ENCODE data around the gene LGR5. TPM values are rescaled to one million over a fixed set of nuclear protein-coding genes. Genes with fewer than 3 reads are reported as not detected.

Gene LGR5
- total and polyA plus RNA-seq, 10 of the 15 experiments (the other 5 are each of a cell fraction or from before 2014, with no cell fraction given): 2.1 TPM; not detected in 9

DNA sequence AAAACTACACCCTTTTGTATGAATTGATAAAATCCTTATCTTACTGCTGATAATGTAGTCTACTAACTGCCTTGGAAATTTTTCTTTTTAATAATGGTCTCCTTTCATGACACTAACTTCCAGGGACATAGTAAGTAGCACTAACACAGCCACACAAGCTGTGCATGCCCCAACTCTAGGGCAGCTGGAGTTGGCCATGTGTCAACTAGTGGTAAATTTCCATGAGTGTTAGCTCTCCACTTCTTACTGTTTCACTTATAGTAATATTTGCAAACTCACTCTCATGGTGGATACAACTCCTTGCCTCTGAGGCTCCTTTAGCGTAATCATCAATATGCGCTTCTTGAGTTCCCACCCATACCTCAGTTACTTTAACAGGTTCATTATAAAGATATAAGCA is 38.0 kb downstream of the LGR5 start:
- ATAC-seq (no peak), FAIRE-seq (no peak), DNase-seq (ENCODE audit: low read depth, low spot score) (no peak)
- in situ Hi-C loops (cut with MboI): no loop called here
- ChIA-PET POLR2A (no interaction called here), CTCF (interaction anchor here (1.9 kb wide), 1 partner anchor 62 kb away, joined by 6 read pairs; no protein-coding TSS in a partner anchor), SMC1A (ENCODE audit: uncharacterized antibody, unreplicated experiment) (interaction anchor here (1.2 kb wide), 1 partner anchor 10 kb away, joined by 3 read pairs; no protein-coding TSS in a partner anchor), RAD21 (ENCODE audit: unreplicated experiment) (no interaction called here)
- H3K27me3 ChIP-seq (replicated peaks in 1 of 2; ENCODE audit: control insufficient read depth in 2 of 2, insufficient read depth in 2 of 2, low read length in 1 of 2): no peaks in the 10 kb centered on the region
- BruUV-seq (replicated peaks): no TSS peak
- WGBS (ENCODE audit: insufficient coverage, insufficient replicate concordance, low lambda C conversion rate, missing lambda C conversion rate): 71% methylated on average over 2 of the region's 2 CpGs
- no peak overlapping the region for H3K27ac ChIP-seq (ENCODE audit: control insufficient read depth, insufficient read depth)
- intact Hi-C loops (cut with micrococcal nuclease; ENCODE audit: unreplicated experiment): no loop called here
- no peaks in the 10 kb centered on the region for H3K36me3 ChIP-seq (ENCODE audit: control insufficient read depth in 2 of 2, insufficient read depth in 2 of 2, low read length in 1 of 2)
- no peak overlapping the region for H3K4me3 ChIP-seq
- no peaks in the 10 kb centered on the region for H3K9me3 ChIP-seq (replicated peaks; ENCODE audit: control insufficient read depth, insufficient read depth, low read length)
- no peak overlapping the region for H3K4me2 ChIP-seq (ENCODE audit: control insufficient read depth, insufficient read depth)
- no peak overlapping the region for H2AFZ ChIP-seq (ENCODE audit: control insufficient read depth, low read depth, low read length)
- no peak overlapping the region for H3K9ac ChIP-seq (ENCODE audit: control insufficient read depth, insufficient read depth, low read length)
- H4K20me1 ChIP-seq (ENCODE audit: control insufficient read depth, insufficient read depth): no peaks in the 10 kb centered on the region
- no peaks in the 10 kb centered on the region for H3K4me1 ChIP-seq (ENCODE audit: control insufficient read depth, insufficient read depth, low read length)
- TF ChIP-seq E2F8 (IDR thresholded peaks at IDR 0.05; ENCODE audit: low read depth, partially characterized antibody) (no peak), RELA (IDR thresholded peaks at IDR 0.05; ENCODE audit: borderline replicate concordance, partially characterized antibody) (no peak), SP1 (IDR thresholded peaks at IDR 0.05; ENCODE audit: low read depth, low read length) (no peak), NR2F1 (conservative IDR thresholded peaks at IDR 0.05) (no peak), ZZZ3 (IDR thresholded peaks at IDR 0.05; ENCODE audit: control insufficient read depth, insufficient read length, low read depth) (no peak), TARDBP (IDR thresholded peaks at IDR 0.05; ENCODE audit: borderline replicate concordance) (no peak), MEF2B (IDR thresholded peaks at IDR 0.05; ENCODE audit: partially characterized antibody, poor library complexity, severe bottlenecking) (no peak), NFYB (IDR thresholded peaks at IDR 0.05; ENCODE audit: insufficient read depth, low read depth, low read length) (no peak), SMC3 (IDR thresholded peaks at IDR 0.05; ENCODE audit: borderline replicate concordance, low read length) (no peak), NFIC (IDR thresholded peaks at IDR 0.05; ENCODE audit: low read depth, low read length) (no peak), POLR2AphosphoS5 (IDR thresholded peaks at IDR 0.05; ENCODE audit: low read length) (no peak), FOXK2 (IDR thresholded peaks at IDR 0.05) (no peak), SMAD1 (IDR thresholded peaks at IDR 0.05; ENCODE audit: low read depth, partially characterized antibody) (no peak), FOXM1 (IDR thresholded peaks at IDR 0.05; ENCODE audit: low read depth, low read length) (no peak)
- TF ChIP-seq, protein P1, sequence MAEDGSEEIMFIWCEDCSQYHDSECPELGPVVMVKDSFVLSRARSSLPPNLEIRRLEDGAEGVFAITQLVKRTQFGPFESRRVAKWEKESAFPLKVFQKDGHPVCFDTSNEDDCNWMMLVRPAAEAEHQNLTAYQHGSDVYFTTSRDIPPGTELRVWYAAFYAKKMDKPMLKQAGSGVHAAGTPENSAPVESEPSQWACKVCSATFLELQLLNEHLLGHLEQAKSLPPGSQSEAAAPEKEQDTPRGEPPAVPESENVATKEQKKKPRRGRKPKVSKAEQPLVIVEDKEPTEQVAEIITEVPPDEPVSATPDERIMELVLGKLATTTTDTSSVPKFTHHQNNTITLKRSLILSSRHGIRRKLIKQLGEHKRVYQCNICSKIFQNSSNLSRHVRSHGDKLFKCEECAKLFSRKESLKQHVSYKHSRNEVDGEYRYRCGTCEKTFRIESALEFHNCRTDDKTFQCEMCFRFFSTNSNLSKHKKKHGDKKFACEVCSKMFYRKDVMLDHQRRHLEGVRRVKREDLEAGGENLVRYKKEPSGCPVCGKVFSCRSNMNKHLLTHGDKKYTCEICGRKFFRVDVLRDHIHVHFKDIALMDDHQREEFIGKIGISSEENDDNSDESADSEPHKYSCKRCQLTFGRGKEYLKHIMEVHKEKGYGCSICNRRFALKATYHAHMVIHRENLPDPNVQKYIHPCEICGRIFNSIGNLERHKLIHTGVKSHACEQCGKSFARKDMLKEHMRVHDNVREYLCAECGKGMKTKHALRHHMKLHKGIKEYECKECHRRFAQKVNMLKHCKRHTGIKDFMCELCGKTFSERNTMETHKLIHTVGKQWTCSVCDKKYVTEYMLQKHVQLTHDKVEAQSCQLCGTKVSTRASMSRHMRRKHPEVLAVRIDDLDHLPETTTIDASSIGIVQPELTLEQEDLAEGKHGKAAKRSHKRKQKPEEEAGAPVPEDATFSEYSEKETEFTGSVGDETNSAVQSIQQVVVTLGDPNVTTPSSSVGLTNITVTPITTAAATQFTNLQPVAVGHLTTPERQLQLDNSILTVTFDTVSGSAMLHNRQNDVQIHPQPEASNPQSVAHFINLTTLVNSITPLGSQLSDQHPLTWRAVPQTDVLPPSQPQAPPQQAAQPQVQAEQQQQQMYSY (CRISPR knock-in tag; IDR thresholded peaks at IDR 0.05): no peak
- TF ChIP-seq, protein P2, sequence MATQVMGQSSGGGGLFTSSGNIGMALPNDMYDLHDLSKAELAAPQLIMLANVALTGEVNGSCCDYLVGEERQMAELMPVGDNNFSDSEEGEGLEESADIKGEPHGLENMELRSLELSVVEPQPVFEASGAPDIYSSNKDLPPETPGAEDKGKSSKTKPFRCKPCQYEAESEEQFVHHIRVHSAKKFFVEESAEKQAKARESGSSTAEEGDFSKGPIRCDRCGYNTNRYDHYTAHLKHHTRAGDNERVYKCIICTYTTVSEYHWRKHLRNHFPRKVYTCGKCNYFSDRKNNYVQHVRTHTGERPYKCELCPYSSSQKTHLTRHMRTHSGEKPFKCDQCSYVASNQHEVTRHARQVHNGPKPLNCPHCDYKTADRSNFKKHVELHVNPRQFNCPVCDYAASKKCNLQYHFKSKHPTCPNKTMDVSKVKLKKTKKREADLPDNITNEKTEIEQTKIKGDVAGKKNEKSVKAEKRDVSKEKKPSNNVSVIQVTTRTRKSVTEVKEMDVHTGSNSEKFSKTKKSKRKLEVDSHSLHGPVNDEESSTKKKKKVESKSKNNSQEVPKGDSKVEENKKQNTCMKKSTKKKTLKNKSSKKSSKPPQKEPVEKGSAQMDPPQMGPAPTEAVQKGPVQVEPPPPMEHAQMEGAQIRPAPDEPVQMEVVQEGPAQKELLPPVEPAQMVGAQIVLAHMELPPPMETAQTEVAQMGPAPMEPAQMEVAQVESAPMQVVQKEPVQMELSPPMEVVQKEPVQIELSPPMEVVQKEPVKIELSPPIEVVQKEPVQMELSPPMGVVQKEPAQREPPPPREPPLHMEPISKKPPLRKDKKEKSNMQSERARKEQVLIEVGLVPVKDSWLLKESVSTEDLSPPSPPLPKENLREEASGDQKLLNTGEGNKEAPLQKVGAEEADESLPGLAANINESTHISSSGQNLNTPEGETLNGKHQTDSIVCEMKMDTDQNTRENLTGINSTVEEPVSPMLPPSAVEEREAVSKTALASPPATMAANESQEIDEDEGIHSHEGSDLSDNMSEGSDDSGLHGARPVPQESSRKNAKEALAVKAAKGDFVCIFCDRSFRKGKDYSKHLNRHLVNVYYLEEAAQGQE (IDR thresholded peaks at IDR 0.05; ENCODE audit: low read depth, low read length): no peak
- H3K79me2 ChIP-seq (ENCODE audit: control insufficient read depth, insufficient read depth, low read length): no peaks in the 10 kb centered on the region

All from GM12878 (cell line).